Measurements from ENCODE around the gene COA7. TPM values are rescaled to one million over a fixed set of nuclear protein-coding genes. Genes with fewer than 3 reads are reported as not detected.
"Not testable (repeated sequence)": the region's sequence is repeated elsewhere in the genome, so short reads cannot be mapped to it uniquely, and the experiment has no call there.

COA7 gene
- total and polyA plus RNA-seq, 2 donors from 2014 or later: 12.2 to 19.1 TPM

GRCh38 chr1:52723260-52723659 is 25.1 kb upstream of the COA7 start:
- H3K36me3 ChIP-seq (ENCODE audit: control insufficient read depth in 2 of 3, insufficient read depth in 3 of 3, low read length in 3 of 3): no peaks in the 10 kb centered on the region
- TF ChIP-seq, protein P1, sequence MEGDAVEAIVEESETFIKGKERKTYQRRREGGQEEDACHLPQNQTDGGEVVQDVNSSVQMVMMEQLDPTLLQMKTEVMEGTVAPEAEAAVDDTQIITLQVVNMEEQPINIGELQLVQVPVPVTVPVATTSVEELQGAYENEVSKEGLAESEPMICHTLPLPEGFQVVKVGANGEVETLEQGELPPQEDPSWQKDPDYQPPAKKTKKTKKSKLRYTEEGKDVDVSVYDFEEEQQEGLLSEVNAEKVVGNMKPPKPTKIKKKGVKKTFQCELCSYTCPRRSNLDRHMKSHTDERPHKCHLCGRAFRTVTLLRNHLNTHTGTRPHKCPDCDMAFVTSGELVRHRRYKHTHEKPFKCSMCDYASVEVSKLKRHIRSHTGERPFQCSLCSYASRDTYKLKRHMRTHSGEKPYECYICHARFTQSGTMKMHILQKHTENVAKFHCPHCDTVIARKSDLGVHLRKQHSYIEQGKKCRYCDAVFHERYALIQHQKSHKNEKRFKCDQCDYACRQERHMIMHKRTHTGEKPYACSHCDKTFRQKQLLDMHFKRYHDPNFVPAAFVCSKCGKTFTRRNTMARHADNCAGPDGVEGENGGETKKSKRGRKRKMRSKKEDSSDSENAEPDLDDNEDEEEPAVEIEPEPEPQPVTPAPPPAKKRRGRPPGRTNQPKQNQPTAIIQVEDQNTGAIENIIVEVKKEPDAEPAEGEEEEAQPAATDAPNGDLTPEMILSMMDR (IDR thresholded peaks at IDR 0.05; ENCODE audit: borderline replicate concordance, extremely low read depth, insufficient read depth): no peak
- no peak overlapping the region for H3K4me3 ChIP-seq (ENCODE audit: low read length in 3 of 3)
- DNase-seq (no peak), FAIRE-seq (no peak)
- peaks cover 4 to 8% (median 4%) of the 10 kb centered on the region in 3 donors for H3K4me1 ChIP-seq (ENCODE audit: control insufficient read depth in 2 of 3, insufficient read depth in 2 of 3, low read depth in 1 of 3, low read length in 3 of 3)
- no peaks in the 10 kb centered on the region for H3K9me3 ChIP-seq (ENCODE audit: control insufficient read depth in 2 of 3, insufficient read depth in 1 of 3, low read length in 3 of 3)
- no peak overlapping the region for H3K9ac ChIP-seq (ENCODE audit: low read length in 3 of 3)
- no peaks in the 10 kb centered on the region for H3K27me3 ChIP-seq (ENCODE audit: control insufficient read depth, insufficient read depth, low read length)
- intact Hi-C loops (cut with DNase I): no loop called here
- no peak overlapping the region for H3K27ac ChIP-seq (ENCODE audit: low read depth in 2 of 2, low read length in 2 of 2)

DNA sequence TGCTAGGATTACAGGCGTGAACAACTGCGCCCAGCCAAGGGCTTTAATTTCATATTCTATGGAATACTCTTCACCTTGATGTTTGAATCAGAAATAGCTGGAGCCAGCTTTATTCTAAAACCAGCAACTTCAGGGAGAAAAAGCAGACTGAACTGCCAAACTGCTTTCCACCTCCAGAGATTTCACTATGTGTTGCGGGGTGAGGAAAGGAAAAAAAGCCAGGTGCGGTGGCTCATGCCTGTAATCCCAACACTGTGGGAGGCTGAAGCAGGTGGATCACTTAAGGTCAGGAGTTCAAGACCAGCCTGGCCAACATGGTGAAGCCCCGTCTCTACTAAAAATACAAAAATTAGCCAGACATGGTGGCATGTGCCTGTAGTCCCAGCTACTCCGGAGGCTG is 17.1 kb upstream of the COA7 start:
- H3K27ac ChIP-seq (ENCODE audit: low read depth in 2 of 2, low read length in 2 of 2); FAIRE-seq; H3K4me1 ChIP-seq (ENCODE audit: control insufficient read depth in 2 of 3, insufficient read depth in 2 of 3, low read depth in 1 of 3, low read length in 3 of 3); H3K27me3 ChIP-seq (ENCODE audit: control insufficient read depth, insufficient read depth, low read length); H3K4me3 ChIP-seq (ENCODE audit: low read length in 3 of 3); intact Hi-C loops (cut with DNase I); H3K9me3 ChIP-seq (ENCODE audit: control insufficient read depth in 2 of 3, insufficient read depth in 1 of 3, low read length in 3 of 3); H3K36me3 ChIP-seq (ENCODE audit: control insufficient read depth in 2 of 3, insufficient read depth in 3 of 3, low read length in 3 of 3); H3K9ac ChIP-seq (ENCODE audit: low read length in 3 of 3); DNase-seq: not testable (repeated sequence)

DNA sequence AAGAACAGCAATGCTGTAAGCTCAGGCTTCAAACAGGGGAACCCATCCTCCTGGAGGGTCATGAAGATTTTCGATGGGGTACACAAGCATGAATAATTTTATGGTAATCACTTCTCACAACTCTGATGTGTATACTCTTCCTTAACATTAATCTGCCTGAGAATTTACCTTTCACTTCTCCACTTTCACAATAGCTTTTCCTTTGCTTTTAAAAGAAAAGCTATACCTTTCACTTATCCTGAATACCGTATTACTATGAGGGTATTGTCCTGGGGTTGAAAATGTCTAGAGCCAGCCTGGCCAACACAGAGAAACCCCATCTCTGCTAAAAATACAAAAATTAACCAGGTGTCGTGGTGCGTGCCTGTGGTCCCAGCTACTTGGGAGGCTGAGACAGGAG is 15.4 kb upstream of the COA7 start:
- intact Hi-C loops (cut with DNase I): no loop called here
- H3K4me3 ChIP-seq (ENCODE audit: low read length in 3 of 3): no peak overlapping the region

GRCh38 chr1:52709016-52709415 is 10.9 kb upstream of the COA7 start:
- FAIRE-seq (no peak), DNase-seq (no peak)
- TF ChIP-seq, protein P1 (IDR thresholded peaks at IDR 0.05; ENCODE audit: borderline replicate concordance, extremely low read depth, insufficient read depth): no peak
- Histone ChIP-seq H3K36me3 (ENCODE audit: control insufficient read depth in 2 of 3, insufficient read depth in 3 of 3, low read length in 3 of 3) (no peaks in the 10 kb centered on the region), H3K9ac (ENCODE audit: low read length in 3 of 3) (no peak overlapping the region), H3K27ac (ENCODE audit: low read depth in 2 of 2, low read length in 2 of 2) (no peak overlapping the region), H3K27me3 (ENCODE audit: control insufficient read depth, insufficient read depth, low read length) (no peaks in the 10 kb centered on the region), H3K9me3 (ENCODE audit: control insufficient read depth in 2 of 3, insufficient read depth in 1 of 3, low read length in 3 of 3) (no peaks in the 10 kb centered on the region), H3K4me1 (ENCODE audit: control insufficient read depth in 2 of 3, insufficient read depth in 2 of 3, low read depth in 1 of 3, low read length in 3 of 3) (no peaks in the 10 kb centered on the region), H3K4me3 (ENCODE audit: low read length in 3 of 3) (no peak overlapping the region)
- intact Hi-C loops (cut with DNase I): no loop called here

More for the DNA sequence above, 15.4 kb upstream of the COA7 start:
- Histone ChIP-seq H3K9ac (ENCODE audit: low read length in 3 of 3) (no peak overlapping the region), H3K36me3 (ENCODE audit: control insufficient read depth in 2 of 3, insufficient read depth in 3 of 3, low read length in 3 of 3) (no peaks in the 10 kb centered on the region), H3K4me1 (ENCODE audit: control insufficient read depth in 2 of 3, insufficient read depth in 2 of 3, low read depth in 1 of 3, low read length in 3 of 3) (no peaks in the 10 kb centered on the region), H3K9me3 (ENCODE audit: control insufficient read depth in 2 of 3, insufficient read depth in 1 of 3, low read length in 3 of 3) (no peaks in the 10 kb centered on the region), H3K27ac (ENCODE audit: low read depth in 2 of 2, low read length in 2 of 2) (no peak overlapping the region), H3K27me3 (ENCODE audit: control insufficient read depth, insufficient read depth, low read length) (no peaks in the 10 kb centered on the region)
- DNase-seq: no peak
- no peak for FAIRE-seq
- TF ChIP-seq, protein P1 (IDR thresholded peaks at IDR 0.05; ENCODE audit: borderline replicate concordance, extremely low read depth, insufficient read depth): no peak

Measured in kidney (tissue), 14 donors.